Aorta (tissue), 5 donors: ENCODE results near the gene COPS8. TPM values are rescaled to one million over a fixed set of nuclear protein-coding genes. Genes with fewer than 3 reads are reported as not detected.
A peak's percentile ranks its signal among the peaks of the same experiment; 100 is the strongest.

Experiments used
- ATAC-seq: fragments of 200-7000 bp; cut with Tn5 transposase; one replicate; pipeline ENCODE4 v1.9.1; 2022; ENCODE audit warnings: moderate library complexity; ENCODE audit not compliant: low FRiP score
- DNase-seq, 2 donors: peaks; one replicate each; pipeline ENCODE4 v3.0.0-alpha.2; 2020
- H3K27ac ChIP-seq, 2 donors: one replicate each; pipeline ENCODE4 v1.5.1; 2013; ENCODE audit warnings: low read length in 2 of 2, mild to moderate bottlenecking in 2 of 2, moderate library complexity in 2 of 2, control low read depth in 1 of 2, inconsistent platforms in 1 of 2, low read depth in 1 of 2
- H3K27me3 ChIP-seq, 2 donors: one replicate each; pipeline ENCODE4 v1.6.1; 2013; ENCODE audit warnings: control low read depth in 1 of 2, low read length in 1 of 2, mild to moderate bottlenecking in 1 of 2, moderate library complexity in 1 of 2; ENCODE audit not compliant: insufficient read depth in 2 of 2, control insufficient read depth in 1 of 2
- H3K36me3 ChIP-seq, 2 donors: one replicate each; pipeline ENCODE4 v1.6.1; 2013; ENCODE audit warnings: control low read depth in 1 of 2, low read length in 1 of 2, mild to moderate bottlenecking in 1 of 2; ENCODE audit not compliant: insufficient read depth in 2 of 2, control insufficient read depth in 1 of 2
- H3K4me1 ChIP-seq, 2 donors: one replicate each; pipeline ENCODE4 v1.6.1; 2013; ENCODE audit warnings: low read length in 2 of 2, control low read depth in 1 of 2, mild to moderate bottlenecking in 1 of 2, moderate library complexity in 1 of 2; ENCODE audit not compliant: insufficient read depth in 2 of 2, control insufficient read depth in 1 of 2
- H3K4me3 ChIP-seq, 2 donors: one replicate each; pipeline ENCODE4 v1.5.1; 2013; ENCODE audit warnings: low read length in 2 of 2, control low read depth in 1 of 2, mild to moderate bottlenecking in 1 of 2
- H3K9me3 ChIP-seq: one replicate; pipeline ENCODE4 v1.6.1; 2013; ENCODE audit warnings: mild to moderate bottlenecking, low read length; ENCODE audit not compliant: control insufficient read depth
- WGBS, 2 donors: extraction: QIAGEN DNeasy Blood & Tissue Kit; methylation state at CpG; one replicate each; pipeline ENCODE4 v1.1.7; 2013; 5-methylcytosine and 5-hydroxymethylcytosine counted together
- intact Hi-C, 2 donors: fragments of 100-400 bp; cut with DNase I; formaldehyde crosslinking; loops; one replicate each; pipeline versions ENCODE4 v1.14.2 to v1.15.0; 2022
- polyA plus RNA-seq, 2 donors: library from polyadenylated mRNA; stranded (reverse); fragments of 200-250 nt; gene quantifications; one replicate each; pipeline ENCODE4 v1.2.3, GENCODE V29; 2013
- total RNA-seq, 2 donors: library from RNA; stranded (reverse); fragmentation: NEBNext Ultra II Directional; extraction: Animal tissue kit (Norgen Biotek cat#: 25700); gene quantifications; one replicate each; pipeline ENCODE4 v1.2.1, GENCODE V29; 2021
- donor health status: healthy with polysubstance abuse.
- donor health status: Bipolar disorder and iron deficiency.
- donor health status: DM: no; HTN: no; CAD: no.
- donor health status: DM: no; HTN: no; CAD: no.
- donor health status: DM: yes; HTN: yes; CAD: no.

The COPS8 gene
- total and polyA plus RNA-seq, 4 donors = 42.8 to 60.3 (median 45.0) TPM

DNA sequence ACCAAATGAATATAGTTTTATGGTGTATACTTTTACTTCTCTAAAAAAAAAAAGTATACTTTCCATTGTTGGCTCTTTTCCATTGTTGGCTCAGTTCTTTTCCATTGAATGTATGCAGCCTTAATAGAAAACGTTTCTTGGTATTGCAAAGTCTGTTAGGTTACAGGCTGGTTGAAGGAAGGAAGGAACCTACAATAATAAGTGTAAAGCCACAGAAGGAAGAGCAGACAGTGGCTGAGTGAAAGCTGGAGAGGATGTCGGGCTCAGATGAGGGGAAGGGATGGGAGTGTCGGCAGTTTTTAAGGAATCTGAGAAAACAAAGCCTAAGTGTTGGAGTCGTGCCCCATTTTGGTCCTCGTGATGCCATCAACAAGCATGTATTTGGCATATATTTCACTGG, 6.8 kb downstream of the COPS8 start:
- Histone ChIP-seq H3K4me3 (no peak overlapping the region), H3K9me3 (no peaks in the 10 kb centered on the region), H3K4me1 (no peaks in the 10 kb centered on the region), H3K27ac (no peak overlapping the region), H3K27me3 (no peaks in the 10 kb centered on the region), H3K36me3 (peaks cover 0 to 5% of the 10 kb centered on the region in 2 donors)
- WGBS, 2 donors = 72 to 76% methylated on average over 5 of the region's 5 CpGs
- ATAC-seq (no peak), DNase-seq (no peak)
- intact Hi-C loops = no loop called here

DNA sequence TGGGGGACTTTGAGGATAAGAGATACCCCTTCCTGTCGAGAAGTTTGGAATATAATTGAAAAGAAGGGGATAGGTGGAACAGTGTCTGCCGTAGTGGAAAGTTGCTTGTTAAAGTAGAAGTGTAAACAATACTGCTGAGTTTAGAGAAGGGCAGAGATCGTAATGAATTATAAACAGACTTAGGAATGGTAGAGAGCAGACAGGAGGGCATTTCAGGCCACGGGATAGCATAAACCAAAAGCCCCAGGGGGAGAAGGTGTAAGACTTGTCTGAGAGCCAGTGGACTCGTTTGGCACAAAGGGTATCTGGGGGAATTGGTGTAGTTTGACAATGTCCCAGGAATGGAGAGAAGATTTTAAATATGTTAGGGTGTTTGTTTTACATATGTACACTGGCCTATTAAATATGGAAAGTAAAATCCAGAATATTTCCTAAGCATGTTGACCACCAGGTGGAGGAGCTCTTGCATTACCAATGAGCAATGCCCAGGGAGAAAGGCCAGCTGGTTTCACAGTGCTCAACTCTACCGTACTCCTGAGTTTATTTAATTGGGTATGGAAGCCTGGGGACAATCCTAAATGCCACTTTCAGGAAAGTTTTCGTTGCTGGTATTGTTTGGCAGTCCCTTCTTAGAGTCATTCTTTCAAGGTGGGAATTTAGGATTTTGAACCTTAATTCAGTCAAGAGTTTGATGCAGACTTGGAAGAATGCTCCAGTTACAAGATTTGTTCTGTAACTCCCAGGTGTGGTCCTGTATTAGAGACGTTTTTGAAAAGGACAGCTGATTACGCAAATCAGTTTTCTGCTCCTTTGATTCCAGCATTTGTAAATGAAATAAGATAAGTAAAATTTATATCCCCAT, 7.5 kb downstream of the COPS8 start:
- WGBS, 2 donors = 44 to 49% methylated on average over 9 of the region's 9 CpGs
- Histone ChIP-seq H3K27ac (no peak overlapping the region), H3K4me3 (no peak overlapping the region), H3K36me3 (peaks cover 0 to 5% of the 10 kb centered on the region in 2 donors), H3K9me3 (no peaks in the 10 kb centered on the region), H3K4me1 (no peaks in the 10 kb centered on the region), H3K27me3 (no peaks in the 10 kb centered on the region)
- DNase-seq = no peak
- intact Hi-C loops = no loop called here
- peak; percentile 60 for ATAC-seq

DNA sequence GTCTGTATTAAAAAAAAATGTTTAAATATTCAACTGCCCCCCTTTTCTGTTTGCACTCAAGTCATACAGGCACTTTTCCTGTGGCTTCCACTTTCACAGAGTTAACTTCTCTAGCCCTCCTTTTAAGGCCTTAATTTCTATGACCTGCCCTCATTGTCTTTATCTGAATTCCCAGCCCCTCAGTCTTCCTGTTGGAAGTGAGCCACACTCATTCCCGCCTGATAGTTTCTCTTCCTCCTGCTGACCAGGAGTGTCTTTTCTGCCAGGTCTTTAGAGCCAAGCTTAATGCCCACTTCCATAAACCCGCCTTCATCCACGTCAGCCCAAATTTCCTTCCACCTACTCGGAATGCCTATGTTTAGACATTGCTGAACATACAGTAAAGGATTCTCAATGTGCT, 10.5 kb downstream of the COPS8 start:
- H3K27ac ChIP-seq = no peak overlapping the region
- DNase-seq (no peak), ATAC-seq (no peak)
- intact Hi-C loops = no loop called here
- no peak overlapping the region for H3K4me3 ChIP-seq
- WGBS, 2 donors = 73 to 76% methylated on average over 4 of the region's 4 CpGs
- H3K9me3 ChIP-seq = no peaks in the 10 kb centered on the region
- peaks cover 3 to 4% of the 10 kb centered on the region in 2 donors for H3K36me3 ChIP-seq
- H3K4me1 ChIP-seq = no peaks in the 10 kb centered on the region
- no peaks in the 10 kb centered on the region for H3K27me3 ChIP-seq

DNA sequence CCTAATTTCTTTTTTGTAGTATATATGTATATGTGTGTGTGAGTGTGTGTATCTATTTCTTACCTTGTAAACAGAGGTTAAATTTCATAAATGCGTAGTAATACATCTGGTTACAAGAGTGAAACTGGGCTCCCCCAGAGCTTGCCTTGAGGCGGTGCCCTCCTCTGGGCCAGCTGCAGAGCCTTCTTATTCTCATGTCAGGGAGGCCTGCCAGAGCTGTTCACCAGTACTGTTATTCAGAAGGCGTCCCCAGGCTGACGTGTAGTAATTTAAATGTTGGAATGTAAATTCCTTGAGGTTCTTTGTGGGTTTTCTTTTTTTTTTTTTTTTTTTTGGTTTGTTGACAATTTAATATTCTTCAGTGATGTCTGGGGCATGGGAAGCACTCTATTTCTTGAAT, 11.2 kb downstream of the COPS8 start:
- intact Hi-C loops = no loop called here
- H3K27me3 ChIP-seq = no peaks in the 10 kb centered on the region
- no peak for DNase-seq
- no peak for ATAC-seq
- H3K9me3 ChIP-seq = no peaks in the 10 kb centered on the region
- H3K4me3 ChIP-seq = no peak overlapping the region
- H3K36me3 ChIP-seq = peaks cover 4% of the 10 kb centered on the region in 2 donors
- H3K27ac ChIP-seq = no peak overlapping the region
- 77 to 79% methylated on average over 4 of the region's 4 CpGs for WGBS, 2 donors
- no peaks in the 10 kb centered on the region for H3K4me1 ChIP-seq

DNA sequence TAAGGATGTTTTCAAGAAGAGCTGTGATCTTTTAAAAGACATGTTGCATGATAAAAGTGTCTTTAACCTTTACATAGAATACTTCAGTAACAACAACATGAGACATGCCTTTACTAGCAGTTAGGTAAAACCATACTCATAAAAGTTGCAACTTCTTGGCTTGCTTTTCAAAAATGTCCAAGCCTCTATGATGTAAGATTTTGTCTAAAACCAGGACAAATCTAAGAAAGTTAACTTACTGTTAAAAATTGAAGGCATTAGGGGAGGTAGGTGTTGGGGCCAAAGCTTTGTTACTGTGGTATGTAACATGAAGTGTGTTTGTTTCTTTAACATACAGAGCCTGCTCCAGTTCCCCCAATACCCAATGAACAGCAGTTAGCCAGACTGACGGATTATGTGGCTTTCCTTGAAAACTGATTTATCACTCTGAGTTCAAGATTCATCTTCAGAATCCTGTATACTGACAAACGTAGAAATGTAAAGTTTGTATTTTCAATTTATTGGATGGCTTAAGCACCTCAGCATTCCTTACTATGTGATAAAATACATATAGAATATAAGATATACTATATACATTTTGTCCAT, 11.7 kb downstream of the COPS8 start:
- no peak overlapping the region for H3K4me3 ChIP-seq
- WGBS, 2 donors = 84 to 87% methylated on average over 2 of the region's 2 CpGs
- intact Hi-C loops = no loop called here
- H3K9me3 ChIP-seq = no peaks in the 10 kb centered on the region
- no peak overlapping the region for H3K27ac ChIP-seq
- peaks cover 4% of the 10 kb centered on the region in 2 donors for H3K36me3 ChIP-seq
- no peak for ATAC-seq
- H3K27me3 ChIP-seq = no peaks in the 10 kb centered on the region
- no peaks in the 10 kb centered on the region for H3K4me1 ChIP-seq
- DNase-seq = no peak

DNA sequence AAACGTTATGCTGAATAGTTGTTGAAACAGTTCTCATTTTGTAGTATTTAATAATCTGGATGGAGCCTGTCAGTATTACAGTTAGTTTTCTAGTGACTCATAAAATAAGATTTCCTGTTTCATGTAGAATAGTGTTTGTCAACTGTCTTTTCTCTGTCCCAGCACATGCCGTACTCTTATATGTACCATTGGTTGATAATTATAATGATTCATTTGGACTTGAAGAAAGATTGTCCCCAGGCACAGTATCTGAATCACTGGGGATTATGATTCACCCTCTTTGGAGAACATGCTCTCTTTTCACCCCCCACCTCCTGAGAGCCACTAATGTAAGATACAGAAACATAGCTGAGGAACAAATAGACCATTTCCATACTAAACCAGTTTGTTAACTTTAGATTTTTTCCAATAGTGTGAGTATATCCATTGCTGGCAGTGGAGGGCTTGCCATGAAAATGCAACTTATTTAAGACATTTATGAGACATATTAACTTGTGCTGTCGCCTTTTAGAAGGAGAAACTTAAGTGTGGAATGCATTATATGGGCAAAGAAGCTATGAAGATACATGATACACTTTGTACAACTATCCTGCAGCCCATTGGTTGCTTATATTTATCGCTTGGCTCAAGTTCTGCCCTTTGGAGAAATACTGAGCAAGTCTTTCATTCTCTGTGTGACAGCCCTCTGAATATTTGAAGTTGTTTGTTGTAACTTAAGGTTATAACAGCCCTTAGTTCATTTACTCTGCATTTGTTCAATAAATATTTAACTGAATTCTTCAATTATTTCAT, 12.4 kb downstream of the COPS8 start:
- intact Hi-C loops = no loop called here
- Histone ChIP-seq H3K36me3 (peaks cover 4% of the 10 kb centered on the region in 2 donors), H3K27ac (no peak overlapping the region), H3K9me3 (no peaks in the 10 kb centered on the region), H3K4me1 (no peaks in the 10 kb centered on the region), H3K27me3 (no peaks in the 10 kb centered on the region), H3K4me3 (no peak overlapping the region)
- ATAC-seq (no peak), DNase-seq (no peak)
- WGBS, 2 donors = 76 to 78% methylated on average over 4 of the region's 4 CpGs

DNA sequence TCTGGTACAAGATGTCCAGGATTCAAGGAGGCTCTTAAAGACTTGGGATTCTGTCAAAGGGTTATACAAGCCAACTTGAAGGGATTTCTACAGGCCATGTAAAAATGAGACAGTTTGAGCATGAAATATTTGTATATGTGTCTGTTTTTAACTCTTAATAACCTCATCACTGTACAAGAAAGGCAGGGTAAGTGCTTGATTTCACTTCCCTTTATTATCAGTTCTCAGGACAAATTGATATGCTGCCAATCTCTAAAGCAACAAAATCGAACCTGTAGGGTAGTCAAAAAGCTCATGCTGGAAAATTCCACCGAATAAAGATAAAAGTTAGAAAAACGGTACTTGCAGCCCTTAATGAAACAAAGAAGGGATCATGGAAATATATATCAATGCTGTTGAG, 14.1 kb downstream of the COPS8 start:
- Histone ChIP-seq H3K4me1 (no peaks in the 10 kb centered on the region), H3K9me3 (no peaks in the 10 kb centered on the region), H3K27me3 (no peaks in the 10 kb centered on the region), H3K36me3 (peaks cover 4% of the 10 kb centered on the region in 2 donors), H3K4me3 (no peak overlapping the region), H3K27ac (no peak overlapping the region)
- DNase-seq (no peak), ATAC-seq (no peak)
- intact Hi-C loops = no loop called here
- 81 to 87% methylated on average over 3 of the region's 3 CpGs for WGBS, 2 donors

DNA sequence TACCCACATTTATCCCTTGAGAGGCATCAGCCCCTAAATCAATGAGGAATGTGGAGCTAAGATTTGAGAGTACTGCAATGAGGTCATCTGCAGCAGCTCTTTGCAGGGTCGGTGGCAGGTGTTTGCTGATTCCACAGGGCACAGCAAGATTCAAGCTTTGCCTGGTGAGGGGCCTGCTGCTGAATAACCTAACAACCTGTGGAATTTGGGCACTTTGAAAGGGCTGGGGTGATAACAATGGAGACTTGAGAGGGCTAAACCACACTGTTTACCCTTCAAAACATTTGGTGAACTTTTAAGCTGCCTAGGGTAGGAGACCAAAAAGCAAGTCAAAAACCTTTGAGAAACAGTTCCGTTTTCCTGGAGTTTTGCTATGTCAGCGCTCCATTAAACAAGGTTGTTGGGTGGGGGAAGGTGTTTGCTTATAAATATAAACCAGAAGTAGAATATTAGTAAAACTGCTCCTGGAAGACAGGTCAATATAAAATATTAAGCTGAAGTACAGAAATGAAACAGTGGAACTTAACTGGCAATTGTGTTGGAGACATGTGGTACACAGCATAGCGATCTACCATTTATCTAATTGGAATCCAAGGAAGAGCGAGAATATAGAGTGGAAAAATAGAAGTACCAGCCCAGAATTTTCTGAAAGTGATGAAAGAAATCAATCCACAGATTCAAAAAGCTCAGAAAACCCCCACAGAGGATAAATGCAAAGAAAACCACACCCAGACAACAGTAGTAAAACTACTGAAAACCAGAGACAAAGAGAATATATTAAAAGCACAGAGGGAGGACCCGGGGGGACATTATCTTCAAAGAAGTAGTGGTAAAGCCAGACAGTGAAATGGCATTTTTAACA, 15.7 kb downstream of the COPS8 start:
- Histone ChIP-seq H3K36me3 (peaks cover 4% of the 10 kb centered on the region in 2 donors), H3K4me1 (no peaks in the 10 kb centered on the region), H3K27me3 (no peaks in the 10 kb centered on the region), H3K27ac (no peak overlapping the region), H3K4me3 (no peak overlapping the region), H3K9me3 (no peaks in the 10 kb centered on the region)
- 92% methylated on average over 6 of the region's 6 CpGs for whole genome bisulfite sequencing, 2 donors
- intact Hi-C loops = no loop called here
- DNase-seq (no peak), ATAC-seq (no peak)
